Measurements from ENCODE around the gene MAN1A1. TPM values are rescaled to one million over a fixed set of nuclear protein-coding genes. Genes with fewer than 3 reads are reported as not detected.

MAN1A1 gene
- total RNA-seq, 2 donors from 2014 or later, result 14.2 to 19.6 TPM

DNA sequence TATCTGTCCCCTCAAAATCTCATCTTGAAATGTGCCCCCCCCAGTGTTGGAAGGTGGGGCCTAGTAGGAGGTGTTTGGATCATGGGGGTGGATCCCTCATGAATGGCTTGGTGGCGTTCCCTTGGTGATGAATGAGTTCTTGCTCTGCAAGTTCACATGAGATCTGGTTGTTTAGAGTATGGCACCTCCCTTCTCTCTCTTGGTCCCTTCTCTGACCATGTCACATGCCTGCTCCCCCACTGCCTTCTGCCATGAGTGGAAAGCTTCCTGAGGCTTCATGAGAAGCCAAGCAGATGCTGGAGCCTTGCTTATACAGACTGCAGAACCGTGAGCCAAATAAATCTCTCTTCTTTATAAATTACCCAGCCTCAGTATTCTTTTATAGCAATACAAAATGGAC, 70.9 kb downstream of the MAN1A1 start:
- ATAC-seq (no peak), DNase-seq (no peak)
- H3K27ac Mint-ChIP-seq, result no peak overlapping the region
- H3K4me1 Mint-ChIP-seq, result peaks cover 5% of the 10 kb centered on the region
- peaks cover 5% of the 10 kb centered on the region for H3K36me3 Mint-ChIP-seq (ENCODE audit: low read depth)
- H3K4me3 Mint-ChIP-seq, result no peak overlapping the region
- H3K27me3 Mint-ChIP-seq, result no peaks in the 10 kb centered on the region
- H3K9me3 ChIP-seq (ENCODE audit: control insufficient read depth, low read length, poor library complexity, severe bottlenecking), result no peaks in the 10 kb centered on the region

DNA sequence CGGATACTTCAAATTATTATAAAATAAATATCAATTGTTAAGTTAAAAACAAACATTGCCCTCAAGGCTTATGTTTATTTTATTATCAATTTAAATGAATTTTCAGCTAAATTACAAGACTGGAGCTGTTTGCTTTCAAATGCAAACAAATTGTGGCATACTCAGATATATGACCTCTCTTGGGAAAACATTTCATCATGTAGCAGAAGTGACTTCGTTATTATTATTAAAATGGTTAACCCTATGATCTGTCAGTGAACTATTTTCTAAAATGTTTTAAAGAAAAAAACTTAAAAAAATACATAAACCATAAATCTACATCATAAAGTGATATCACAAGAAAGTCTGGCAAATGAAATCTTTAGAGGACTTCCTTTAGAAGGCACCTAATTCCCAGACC, 72.5 kb downstream of the MAN1A1 start:
- Mint-ChIP-seq H3K27me3 (no peaks in the 10 kb centered on the region), H3K4me3 (no peak overlapping the region), H3K27ac (no peak overlapping the region), H3K36me3 (ENCODE audit: low read depth) (peaks cover 2% of the 10 kb centered on the region), H3K4me1 (no peaks in the 10 kb centered on the region)
- H3K9me3 ChIP-seq (ENCODE audit: control insufficient read depth, low read length, poor library complexity, severe bottlenecking), result no peaks in the 10 kb centered on the region
- DNase-seq, result no peak
- ATAC-seq, result no peak

DNA sequence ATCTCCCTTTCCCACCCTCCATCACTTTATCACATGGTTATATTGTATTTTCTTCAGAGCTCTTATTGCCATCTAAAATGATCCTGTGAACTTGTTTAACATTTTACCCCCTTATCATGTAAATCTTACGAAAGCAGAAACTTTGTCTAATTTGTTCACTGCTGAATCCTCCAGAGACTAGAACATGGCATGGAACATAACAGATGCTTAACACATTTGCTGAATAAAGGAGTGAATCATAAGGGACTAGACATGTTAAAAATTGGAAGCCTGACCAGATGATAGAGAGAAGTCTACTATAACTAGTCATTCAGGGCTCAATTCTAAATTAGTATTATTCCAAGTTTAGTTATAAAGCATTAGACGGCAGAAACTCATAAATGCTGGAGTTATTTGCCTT, 73.3 kb downstream of the MAN1A1 start:
- no peak for ATAC-seq
- Mint-ChIP-seq H3K36me3 (ENCODE audit: low read depth) (peaks cover 2% of the 10 kb centered on the region), H3K4me1 (no peaks in the 10 kb centered on the region), H3K27me3 (no peaks in the 10 kb centered on the region), H3K4me3 (no peak overlapping the region), H3K27ac (no peak overlapping the region)
- DNase-seq, result no peak
- no peaks in the 10 kb centered on the region for H3K9me3 ChIP-seq (ENCODE audit: control insufficient read depth, low read length, poor library complexity, severe bottlenecking)

DNA sequence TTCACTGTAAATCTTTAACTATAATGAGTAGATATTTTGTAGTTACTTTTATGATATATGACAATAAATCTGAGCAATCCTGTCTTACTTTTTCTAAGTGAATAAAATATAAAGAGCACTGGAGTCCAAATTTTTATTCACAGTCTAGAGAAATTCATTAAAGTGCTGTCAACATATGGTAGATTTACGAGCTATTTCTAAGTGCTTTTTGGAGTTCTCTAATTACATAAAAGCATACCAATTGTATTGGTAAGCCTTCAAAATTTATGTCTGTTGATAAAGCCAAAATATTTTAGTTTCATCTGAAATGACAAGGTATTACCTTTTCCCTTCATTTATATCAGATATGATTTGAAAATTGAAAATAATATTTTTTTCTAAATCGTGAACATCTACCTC, 75.4 kb downstream of the MAN1A1 start:
- Mint-ChIP-seq H3K27me3 (no peaks in the 10 kb centered on the region), H3K27ac (no peak overlapping the region)

DNA sequence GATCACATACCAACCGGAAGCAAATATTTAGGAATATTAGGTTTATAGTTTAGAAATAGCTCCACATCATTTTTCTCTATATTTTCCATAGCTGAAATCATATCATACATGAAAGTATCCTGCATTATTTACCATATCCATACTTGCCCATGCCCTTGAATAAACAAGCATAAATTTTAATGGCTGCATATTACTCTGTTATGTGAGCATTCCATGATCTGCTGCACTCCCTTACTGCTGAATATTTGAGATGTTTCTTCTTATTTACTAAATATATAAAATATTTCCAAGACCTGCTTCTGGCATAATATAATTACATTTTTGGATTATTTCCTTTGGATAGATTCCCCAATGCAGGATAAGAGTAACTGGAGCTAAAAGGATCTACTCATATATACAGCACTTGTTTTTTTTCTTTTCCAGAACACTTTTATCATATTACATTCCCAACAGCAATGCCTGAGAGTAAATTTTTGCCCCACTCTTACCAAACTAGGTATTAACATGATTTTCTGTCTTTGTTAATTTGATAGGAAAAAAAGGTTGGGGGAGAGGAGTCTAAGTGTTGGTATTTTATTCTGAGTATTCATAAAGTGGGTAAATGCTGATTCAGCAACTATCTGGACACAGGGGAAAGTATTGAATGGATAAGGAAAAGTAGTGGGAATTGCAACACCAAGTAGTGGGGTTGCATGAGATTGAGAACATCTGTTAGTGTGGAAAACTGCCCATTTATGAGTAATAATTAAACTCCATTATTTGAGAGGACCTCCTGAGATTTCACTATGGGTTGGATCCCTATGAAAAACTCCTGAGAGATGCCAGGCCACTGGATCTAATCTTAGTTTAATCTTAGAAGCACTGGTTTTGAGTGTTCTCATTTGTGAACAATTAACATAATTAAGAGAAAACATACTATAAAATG, 76.0 kb downstream of the MAN1A1 start:
- peaks cover 6% of the 10 kb centered on the region for H3K4me1 Mint-ChIP-seq
- no peak for DNase-seq
- ATAC-seq, result no peak
- peaks cover 4% of the 10 kb centered on the region for H3K36me3 Mint-ChIP-seq (ENCODE audit: low read depth)
- H3K27ac Mint-ChIP-seq, result no peak overlapping the region
- no peak overlapping the region for H3K4me3 Mint-ChIP-seq
- no peaks in the 10 kb centered on the region for H3K27me3 Mint-ChIP-seq
- no peaks in the 10 kb centered on the region for H3K9me3 ChIP-seq (ENCODE audit: control insufficient read depth, low read length, poor library complexity, severe bottlenecking)

More for the DNA sequence above, 75.4 kb downstream of the MAN1A1 start:
- no peak for DNase-seq
- H3K4me1 Mint-ChIP-seq, result peaks cover under 1% of the 10 kb centered on the region
- peaks cover 4% of the 10 kb centered on the region for H3K36me3 Mint-ChIP-seq (ENCODE audit: low read depth)
- H3K9me3 ChIP-seq (ENCODE audit: control insufficient read depth, low read length, poor library complexity, severe bottlenecking), result no peaks in the 10 kb centered on the region
- H3K4me3 Mint-ChIP-seq, result no peak overlapping the region
- ATAC-seq, result no peak

DNA sequence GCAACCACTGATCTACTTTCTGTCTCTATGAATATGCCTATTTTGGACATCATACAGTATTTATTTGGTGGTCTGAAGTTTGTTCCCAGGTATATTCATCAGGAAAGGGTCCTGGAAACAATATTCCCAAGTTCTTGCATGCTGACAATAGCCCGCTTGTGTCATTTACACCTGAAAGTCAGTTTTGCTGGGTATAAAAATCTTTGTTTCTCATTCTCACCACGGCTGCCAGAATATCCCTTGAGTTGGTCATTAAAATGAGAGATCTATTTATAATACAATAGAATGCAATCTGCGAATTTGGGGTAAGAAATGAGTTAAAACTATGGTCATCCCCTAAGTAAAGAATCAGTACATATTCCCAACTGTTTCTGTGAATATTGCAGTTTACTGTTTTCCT, 79.0 kb downstream of the MAN1A1 start:
- DNase-seq, result no peak
- H3K4me3 Mint-ChIP-seq, result no peak overlapping the region
- H3K27ac Mint-ChIP-seq, result no peak overlapping the region
- no peaks in the 10 kb centered on the region for H3K27me3 Mint-ChIP-seq
- peaks cover 23% of the 10 kb centered on the region for H3K4me1 Mint-ChIP-seq
- peaks cover 4% of the 10 kb centered on the region for H3K36me3 Mint-ChIP-seq (ENCODE audit: low read depth)
- no peaks in the 10 kb centered on the region for H3K9me3 ChIP-seq (ENCODE audit: control insufficient read depth, low read length, poor library complexity, severe bottlenecking)
- ATAC-seq, result no peak

DNA sequence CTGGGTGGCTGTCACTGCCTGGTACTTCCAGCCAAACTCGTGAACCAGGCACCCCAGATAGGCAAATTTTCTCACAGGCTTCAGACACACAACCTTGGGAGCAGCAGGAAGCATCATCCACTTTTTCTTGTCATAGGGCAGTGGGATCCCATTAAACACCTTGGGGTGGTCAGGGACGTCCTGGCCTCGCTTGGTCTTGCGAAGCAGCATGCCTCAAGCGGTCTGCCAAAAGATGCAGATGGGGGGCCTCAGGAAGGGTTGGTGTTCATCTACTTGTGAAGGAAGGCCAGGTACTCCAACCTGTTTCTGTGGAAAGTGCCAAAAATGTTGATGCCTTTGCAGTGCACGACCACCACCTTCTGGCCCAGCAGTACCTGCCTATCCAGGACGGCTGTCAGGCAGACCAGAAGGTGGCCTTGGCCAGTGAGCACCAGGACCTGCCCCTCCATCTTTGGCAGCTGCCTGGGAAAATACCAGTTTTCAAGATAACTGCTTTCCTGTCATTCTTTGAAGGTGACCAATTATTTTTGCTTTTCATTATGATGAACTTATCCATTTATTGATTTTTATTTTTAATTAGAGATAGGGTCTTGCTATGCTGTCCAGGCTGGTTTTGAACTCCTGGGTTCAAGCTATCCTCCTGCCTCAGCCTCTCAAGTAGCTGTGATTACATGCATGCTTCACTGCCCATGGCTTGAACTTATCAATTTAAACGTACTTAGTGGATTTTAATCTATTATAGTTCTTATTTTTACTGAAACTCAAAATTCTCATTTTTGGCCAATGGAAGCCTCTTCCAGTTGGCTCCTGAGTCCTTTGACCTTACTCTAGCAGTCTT, 80.1 kb downstream of the MAN1A1 start:
- no peak overlapping the region for H3K4me3 Mint-ChIP-seq
- DNase-seq (no peak), ATAC-seq (no peak)
- H3K9me3 ChIP-seq (ENCODE audit: control insufficient read depth, low read length, poor library complexity, severe bottlenecking), result no peaks in the 10 kb centered on the region
- peaks cover 23% of the 10 kb centered on the region for H3K4me1 Mint-ChIP-seq
- peaks cover 4% of the 10 kb centered on the region for H3K36me3 Mint-ChIP-seq (ENCODE audit: low read depth)
- H3K27ac Mint-ChIP-seq, result peak overlapping the region; percentile 83
- H3K27me3 Mint-ChIP-seq, result no peaks in the 10 kb centered on the region

DNA sequence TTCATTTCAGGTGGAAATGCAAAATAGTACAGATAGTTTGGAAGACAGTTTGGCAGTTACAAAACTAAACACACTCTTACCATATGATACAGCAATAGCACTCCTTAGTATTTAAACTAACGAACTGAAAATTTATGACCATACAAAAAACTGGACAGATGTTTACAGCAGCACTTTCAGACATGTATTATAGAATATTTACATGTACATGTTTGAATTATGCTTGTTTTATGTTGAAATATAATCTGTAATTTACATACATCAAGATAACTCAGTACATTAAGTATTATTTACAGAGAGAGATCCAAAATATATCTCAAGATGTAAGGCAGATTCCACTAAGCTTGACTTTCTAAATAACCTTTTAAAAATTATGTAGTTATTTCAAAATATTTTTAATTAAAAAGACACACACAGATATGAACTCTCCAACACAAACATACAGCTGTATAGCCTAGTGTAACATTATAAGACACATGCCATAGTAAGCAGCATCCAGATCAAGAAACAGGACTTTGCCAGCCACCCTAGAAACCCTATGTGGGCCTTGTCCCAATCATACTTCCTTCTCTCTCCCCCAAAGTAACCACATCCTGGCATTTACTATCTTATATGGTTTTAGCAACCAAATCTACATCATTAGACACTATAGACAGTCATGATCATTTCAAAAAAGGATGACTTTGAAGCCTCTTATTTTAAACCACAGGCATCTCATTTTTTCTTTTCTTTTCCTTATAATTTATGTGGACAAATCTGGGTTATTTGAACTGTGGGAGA, 82.2 kb downstream of the MAN1A1 start:
- H3K27me3 Mint-ChIP-seq, result no peaks in the 10 kb centered on the region
- H3K4me3 Mint-ChIP-seq, result peak overlapping the region; percentile 25
- peak overlapping the region; percentile 6 for H3K27ac Mint-ChIP-seq
- H3K9me3 ChIP-seq (ENCODE audit: control insufficient read depth, low read length, poor library complexity, severe bottlenecking), result no peaks in the 10 kb centered on the region
- peaks cover 4% of the 10 kb centered on the region for H3K36me3 Mint-ChIP-seq (ENCODE audit: low read depth)
- DNase-seq (no peak), ATAC-seq (peak; percentile 60)
- peaks cover 23% of the 10 kb centered on the region for H3K4me1 Mint-ChIP-seq

DNA sequence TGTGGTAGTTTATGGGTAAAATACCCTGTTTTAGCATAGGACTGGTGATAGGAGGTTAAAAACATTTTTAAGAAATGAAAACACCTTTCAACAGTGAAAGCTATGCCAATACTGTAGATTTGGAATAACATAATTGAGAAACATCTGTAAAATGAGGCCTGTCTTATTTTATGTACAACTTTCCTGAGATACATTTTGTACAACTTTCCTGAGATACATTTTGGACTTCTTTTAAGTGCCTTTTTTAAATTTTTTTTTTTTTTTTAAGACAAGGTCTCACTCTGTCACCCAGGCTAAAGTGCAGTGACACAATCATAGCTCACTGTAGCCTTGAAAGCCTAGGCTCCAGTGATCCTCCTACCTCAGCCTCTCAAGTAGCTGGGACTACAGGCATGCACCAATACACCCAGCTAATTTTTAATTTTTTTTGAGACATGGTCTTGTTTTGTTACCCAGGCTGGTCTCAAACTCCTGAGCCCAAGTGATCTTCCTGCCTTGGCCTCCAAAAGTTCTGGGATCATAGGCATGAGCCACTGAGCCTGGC, 84.6 kb downstream of the MAN1A1 start:
- ATAC-seq (no peak), DNase-seq (no peak)
- no peak overlapping the region for H3K27ac Mint-ChIP-seq
- no peaks in the 10 kb centered on the region for H3K9me3 ChIP-seq (ENCODE audit: control insufficient read depth, low read length, poor library complexity, severe bottlenecking)
- peaks cover 23% of the 10 kb centered on the region for H3K4me1 Mint-ChIP-seq
- H3K27me3 Mint-ChIP-seq, result no peaks in the 10 kb centered on the region
- H3K36me3 Mint-ChIP-seq (ENCODE audit: low read depth), result no peaks in the 10 kb centered on the region
- H3K4me3 Mint-ChIP-seq, result no peak overlapping the region

DNA sequence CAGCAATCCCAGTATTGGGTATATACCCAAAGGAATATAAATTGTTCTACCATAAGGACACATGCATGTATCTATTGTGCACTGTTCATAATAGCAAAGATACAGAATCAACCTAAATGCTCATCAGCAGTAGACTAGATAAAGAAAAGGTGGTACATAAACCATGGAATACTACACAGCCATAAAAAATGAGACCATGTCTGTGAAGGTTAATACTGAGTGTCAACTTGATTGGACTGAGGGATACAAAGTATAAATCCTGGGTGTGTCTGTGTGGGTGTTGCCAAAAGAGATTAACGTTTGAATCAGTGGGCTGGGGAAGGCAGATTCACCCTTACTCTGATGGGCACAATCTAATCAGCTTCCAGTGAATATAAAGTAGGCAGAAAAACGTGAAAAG, 86.9 kb downstream of the MAN1A1 start:
- H3K36me3 Mint-ChIP-seq (ENCODE audit: low read depth), result no peaks in the 10 kb centered on the region
- H3K4me1 Mint-ChIP-seq, result peaks cover 14% of the 10 kb centered on the region
- no peak overlapping the region for H3K27ac Mint-ChIP-seq
- no peaks in the 10 kb centered on the region for H3K27me3 Mint-ChIP-seq
- no peak for DNase-seq
- no peak for ATAC-seq
- H3K4me3 Mint-ChIP-seq, result no peak overlapping the region
- no peaks in the 10 kb centered on the region for H3K9me3 ChIP-seq (ENCODE audit: control insufficient read depth, low read length, poor library complexity, severe bottlenecking)

DNA sequence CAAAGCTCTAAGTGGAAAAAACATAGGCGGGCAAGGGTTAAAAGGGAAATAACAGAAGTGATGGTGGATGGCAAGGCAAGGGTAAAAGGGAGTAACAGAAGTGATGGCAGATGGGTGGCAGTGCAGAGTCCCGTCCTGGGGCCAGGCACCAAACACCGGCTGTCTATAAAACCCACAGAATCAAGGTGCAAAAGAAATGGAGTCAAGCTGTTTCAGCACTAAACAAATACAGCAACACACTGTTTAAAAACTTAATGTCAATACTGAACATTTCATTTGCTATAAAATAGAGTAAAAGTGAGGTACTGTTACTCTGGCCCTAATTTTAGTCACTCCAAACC, 87.6 kb downstream of the MAN1A1 start:
- Mint-ChIP-seq H3K4me3 (no peak overlapping the region), H3K36me3 (ENCODE audit: low read depth) (no peaks in the 10 kb centered on the region)

DNA sequence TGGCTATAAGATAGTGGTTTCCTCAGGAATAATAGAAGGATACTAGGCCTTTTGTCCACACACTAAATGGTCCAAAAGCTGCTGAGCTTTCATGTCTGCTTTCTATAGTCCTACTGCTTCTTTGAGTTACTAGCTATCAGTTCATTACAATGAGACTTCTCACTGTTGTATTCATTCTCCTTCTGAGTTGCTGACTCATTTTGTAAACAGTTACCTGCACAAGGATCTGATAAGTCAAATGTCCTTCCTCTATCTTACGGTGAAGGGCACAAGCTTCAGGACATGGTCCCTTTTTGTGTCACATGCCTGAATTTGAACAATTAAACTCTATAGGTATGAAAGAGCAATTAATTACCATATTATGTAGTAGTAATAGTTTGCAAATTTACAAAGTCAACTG, 90.5 kb downstream of the MAN1A1 start:
- Mint-ChIP-seq H3K27ac (no peak overlapping the region), H3K4me1 (peaks cover 19% of the 10 kb centered on the region), H3K4me3 (no peak overlapping the region), H3K36me3 (ENCODE audit: low read depth) (no peaks in the 10 kb centered on the region), H3K27me3 (no peaks in the 10 kb centered on the region)
- H3K9me3 ChIP-seq (ENCODE audit: control insufficient read depth, low read length, poor library complexity, severe bottlenecking), result no peaks in the 10 kb centered on the region
- ATAC-seq (no peak), DNase-seq (no peak)

More for the DNA sequence above, 87.6 kb downstream of the MAN1A1 start:
- H3K27ac Mint-ChIP-seq, result no peak overlapping the region
- DNase-seq (no peak), ATAC-seq (no peak)
- peaks cover 17% of the 10 kb centered on the region for H3K4me1 Mint-ChIP-seq
- H3K9me3 ChIP-seq (ENCODE audit: control insufficient read depth, low read length, poor library complexity, severe bottlenecking), result no peaks in the 10 kb centered on the region
- no peaks in the 10 kb centered on the region for H3K27me3 Mint-ChIP-seq

DNA sequence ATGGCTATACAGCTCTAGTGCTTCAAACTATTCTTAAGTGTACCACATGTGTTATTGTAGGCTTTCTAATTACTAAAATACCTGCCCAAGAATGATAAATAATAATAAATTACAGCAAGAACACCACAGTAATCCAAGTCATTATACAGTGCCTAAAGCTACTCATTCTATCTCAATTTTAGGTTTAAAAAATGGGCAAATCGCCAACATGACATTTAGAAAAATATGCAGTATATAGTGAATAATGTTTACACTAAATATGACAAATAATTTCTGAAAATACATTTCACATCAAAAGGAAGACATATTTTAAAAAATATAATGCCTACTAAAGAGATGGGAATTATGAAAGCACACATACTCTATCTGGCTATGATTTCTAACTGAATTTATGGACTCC, 91.8 kb downstream of the MAN1A1 start:
- DNase-seq (no peak), ATAC-seq (no peak)
- peaks cover 19% of the 10 kb centered on the region for H3K4me1 Mint-ChIP-seq
- H3K36me3 Mint-ChIP-seq (ENCODE audit: low read depth), result no peaks in the 10 kb centered on the region
- no peaks in the 10 kb centered on the region for H3K27me3 Mint-ChIP-seq
- no peak overlapping the region for H3K4me3 Mint-ChIP-seq
- H3K27ac Mint-ChIP-seq, result peak overlapping the region; percentile 54
- no peaks in the 10 kb centered on the region for H3K9me3 ChIP-seq (ENCODE audit: control insufficient read depth, low read length, poor library complexity, severe bottlenecking)

Measured in T-helper 17 cell (primary cell).